Endothelial cell of umbilical vein (primary cell): ENCODE measurements around the gene C14orf132. TPM values are rescaled to one million over a fixed set of nuclear protein-coding genes. Genes with fewer than 3 reads are reported as not detected.

Experiments used
- BruUV-seq: library from RNA; stranded (reverse); fragments of 400-500 nt; replicated peaks from 2 replicates; lab custom pipeline; 2021; lab: Mats Ljungman, UMichigan
- CTCF ChIA-PET: fragments of 300-600, 350-600 bp; sonication (Branson Sonifier 250); formaldehyde crosslinking; loops from one replicate; lab custom pipeline; 2021; ENCODE audit warnings: antibody characterized with exemption, inconsistent platforms; lab: Charles Lee
- POLR2A ChIA-PET: fragments of 300-600, 350-600 bp; sonication (Branson Sonifier 250); formaldehyde crosslinking; loops from one replicate; lab custom pipeline; 2021; ENCODE audit warnings: antibody characterized with exemption, inconsistent platforms; lab: Charles Lee
- DNase-seq: peaks from one replicate; pipeline ENCODE4 v3.0.0-alpha.2; 2011; ENCODE audit warnings: low read depth, low spot score
- FAIRE-seq: peaks from 2 replicates; lab custom pipeline; 2011; peaks lifted over from hg19 to GRCh38; lab: Jason Lieb, UNC
- H2AFZ ChIP-seq: 2 replicates; pipeline ENCODE4 v1.6.0; 2012; ENCODE audit warnings: low read depth, low read length, control low read depth, inconsistent platforms
- H3K27ac ChIP-seq: 2 replicates; pipeline ENCODE4 v1.5.1; 2011; ENCODE audit warnings: low read depth, mild to moderate bottlenecking, control low read depth, low read length, moderate library complexity; ENCODE audit not compliant: insufficient read depth
- H3K27me3 ChIP-seq, 2 experiments: 2 replicates each; pipeline versions ENCODE4 v1.6.0 to v1.6.1; 2011; ENCODE audit warnings: low read length in 2 of 2, mixed read lengths in 1 of 2; ENCODE audit not compliant: control insufficient read depth in 2 of 2, insufficient read depth in 2 of 2
- H3K36me3 ChIP-seq, 2 experiments: 2 replicates in 1 of 2; 3 replicates in 1 of 2; pipeline ENCODE4 v1.5.1; 2011; ENCODE audit warnings: low read length in 2 of 2, mild to moderate bottlenecking in 1 of 2, moderate library complexity in 1 of 2; ENCODE audit not compliant: control insufficient read depth in 2 of 2, insufficient read depth in 2 of 2; ENCODE audit errors: extremely low read depth in 1 of 2
- H3K4me1 ChIP-seq: 3 replicates; pipeline ENCODE4 v1.5.1; 2011; ENCODE audit warnings: mild to moderate bottlenecking, low read length; ENCODE audit not compliant: control insufficient read depth, insufficient read depth; ENCODE audit errors: extremely low read depth
- H3K4me2 ChIP-seq: 2 replicates; pipeline ENCODE4 v1.6.1; 2011; ENCODE audit warnings: low read length, control low read depth, mixed read lengths; ENCODE audit not compliant: insufficient read depth
- H3K4me3 ChIP-seq, 3 experiments: fragments of 200-600 bp in 1 of 3; sonication (generic), shearing (Covaris generic) in 1 of 3; replicated peaks in 1 of 3; 2 replicates each; pipeline ENCODE4 v1.5.1; 2011 to 2016; ENCODE audit warnings: control low read depth in 3 of 3, low read length in 3 of 3, mild to moderate bottlenecking in 2 of 3, inconsistent platforms in 1 of 3, low read depth in 1 of 3, moderate library complexity in 1 of 3; ENCODE audit not compliant: insufficient read depth in 1 of 3
- H3K79me2 ChIP-seq: 2 replicates; pipeline ENCODE4 v1.6.0; 2012; ENCODE audit warnings: low read length, inconsistent platforms; ENCODE audit not compliant: control insufficient read depth, insufficient read depth
- H3K9ac ChIP-seq: replicated peaks from 2 replicates; pipeline ENCODE3; 2011; ENCODE audit warnings: low read length, control low read depth; ENCODE audit not compliant: insufficient read depth; ENCODE audit errors: extremely low read depth
- H3K9me1 ChIP-seq: replicated peaks from 3 replicates; pipeline ENCODE4 v1.6.0; 2011; ENCODE audit warnings: mild to moderate bottlenecking, low read length; ENCODE audit not compliant: control insufficient read depth, insufficient read depth; ENCODE audit errors: extremely low read depth
- H3K9me3 ChIP-seq: replicated peaks from 2 replicates; pipeline ENCODE4 v1.5.1; 2012; ENCODE audit warnings: low read length, inconsistent platforms; ENCODE audit not compliant: control insufficient read depth, insufficient read depth
- H4K20me1 ChIP-seq: replicated peaks from 2 replicates; pipeline ENCODE3; 2011; ENCODE audit warnings: mild to moderate bottlenecking, low read length; ENCODE audit not compliant: control insufficient read depth, insufficient read depth; ENCODE audit errors: extremely low read depth
- CTCF ChIP-seq, 2 donors: IDR thresholded peaks; 1 replicate in 1 of 2; 2 replicates in 1 of 2; pipeline ENCODE4 v1.5.1; 2011; ENCODE audit warnings: low read length in 2 of 2, mild to moderate bottlenecking in 2 of 2, moderate library complexity in 2 of 2, control low read depth in 1 of 2, inconsistent platforms in 1 of 2, low read depth in 1 of 2; ENCODE audit not compliant: insufficient read depth in 1 of 2; ENCODE audit errors: extremely low read depth in 1 of 2
- EZH2 ChIP-seq: IDR thresholded peaks from 2 replicates; pipeline ENCODE4 v1.6.1; 2012; ENCODE audit warnings: borderline replicate concordance, low read depth, mild to moderate bottlenecking, moderate library complexity, low read length, inconsistent platforms; ENCODE audit not compliant: severe bottlenecking
- FOS ChIP-seq: IDR thresholded peaks from 2 replicates; pipeline ENCODE4 v1.6.1; 2011; ENCODE audit warnings: mild to moderate bottlenecking, low read length, moderate library complexity, borderline replicate concordance; ENCODE audit not compliant: insufficient read depth
- JUN ChIP-seq: IDR thresholded peaks from 2 replicates; pipeline ENCODE4 v1.6.1; 2011; ENCODE audit warnings: borderline replicate concordance, low read depth; ENCODE audit not compliant: insufficient read length, insufficient read depth
- MYC ChIP-seq: IDR thresholded peaks from one replicate; pipeline ENCODE4 v1.6.1; 2011; ENCODE audit warnings: mild to moderate bottlenecking, low read depth, low read length
- POLR2AphosphoS5 ChIP-seq: IDR thresholded peaks from 2 replicates; pipeline ENCODE4 v1.6.1; 2012; ENCODE audit warnings: low read depth, mild to moderate bottlenecking, control low read depth, low read length, moderate library complexity; ENCODE audit not compliant: insufficient read depth
- dilution Hi-C: fragments of 300-500 bp; cut with MboI; formaldehyde crosslinking; loops from one replicate; pipeline ENCODE4 v1.15.0; 2019; ENCODE audit warnings: low sequenced_read_pairs; ENCODE audit not compliant: extremely low pct_ligation_motif_present
- intact Hi-C: fragments of 100-400 bp; cut with micrococcal nuclease; formaldehyde crosslinking; loops from one replicate; pipeline ENCODE4 v1.10.0; 2022
- polyA plus RNA-seq, 4 experiments: library from polyadenylated mRNA; depleted of rRNA in 3 of 4; stranded (reverse) in 3 of 4; unstranded in 1 of 4; fragments of >200 nt; gene quantifications; 2 replicates each; pipeline versions ENCODE4 v1.2.1 to v1.2.3, GENCODE V29; 2011 to 2012; ENCODE audit warnings: missing spikeins in 1 of 4
- total RNA-seq: library from RNA; stranded (reverse); gene quantifications from 2 replicates; pipeline ENCODE4 v1.2.3, GENCODE V29; 2021

The C14orf132 gene
- total and polyA plus RNA-seq, 2 donors (not counting 3 experiments of a cell fraction or from before 2014, with no cell fraction given), result 3.2 to 7.6 TPM

DNA sequence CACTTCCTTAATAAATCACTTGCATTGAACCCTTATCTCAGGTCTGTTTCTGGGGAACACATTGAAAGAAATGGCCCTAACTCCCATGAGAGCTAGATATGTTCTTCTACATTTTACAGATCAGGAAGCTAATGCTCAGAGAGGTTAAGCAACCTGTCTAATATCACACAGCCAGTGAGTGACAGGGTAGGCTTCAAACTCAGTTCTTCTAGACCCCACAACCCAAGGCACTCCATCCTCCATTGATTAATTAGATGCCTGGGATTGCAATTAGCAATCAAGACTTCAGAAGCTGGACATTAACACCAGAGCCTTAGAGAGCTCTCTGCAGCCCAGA lies 59.8 kb downstream of the C14orf132 start:
- ChIA-PET CTCF (interaction anchor here (0.9 to 1.8 kb wide), 4 partner anchors 100 to 325 kb away, joined by 3 to 8 read pairs (median 4); no protein-coding TSS in a partner anchor), POLR2A (no interaction called here)
- Histone ChIP-seq H3K79me2 (no peaks in the 10 kb centered on the region), H2AFZ (no peak overlapping the region), H3K4me1 (no peaks in the 10 kb centered on the region), H3K27me3 (no peaks in the 10 kb centered on the region), H3K4me2 (no peak overlapping the region), H3K27ac (no peak overlapping the region), H3K9me3 (no peaks in the 10 kb centered on the region), H3K9me1 (no peaks in the 10 kb centered on the region), H4K20me1 (no peaks in the 10 kb centered on the region), H3K36me3 (no peaks in the 10 kb centered on the region), H3K4me3 (no peak overlapping the region), H3K9ac (no peak overlapping the region)
- no peak for TF ChIP-seq MYC
- no peak for TF ChIP-seq JUN
- TF ChIP-seq POLR2AphosphoS5, result no peak
- DNase-seq, result no peak
- dilution Hi-C loops (no loop called here), intact Hi-C loops (loop anchor here (1.0 kb wide), 2 partner anchors 101 to 538 kb away; no protein-coding TSS in a partner anchor)
- BruUV-seq, result no TSS peak
- no peak for FAIRE-seq

DNA sequence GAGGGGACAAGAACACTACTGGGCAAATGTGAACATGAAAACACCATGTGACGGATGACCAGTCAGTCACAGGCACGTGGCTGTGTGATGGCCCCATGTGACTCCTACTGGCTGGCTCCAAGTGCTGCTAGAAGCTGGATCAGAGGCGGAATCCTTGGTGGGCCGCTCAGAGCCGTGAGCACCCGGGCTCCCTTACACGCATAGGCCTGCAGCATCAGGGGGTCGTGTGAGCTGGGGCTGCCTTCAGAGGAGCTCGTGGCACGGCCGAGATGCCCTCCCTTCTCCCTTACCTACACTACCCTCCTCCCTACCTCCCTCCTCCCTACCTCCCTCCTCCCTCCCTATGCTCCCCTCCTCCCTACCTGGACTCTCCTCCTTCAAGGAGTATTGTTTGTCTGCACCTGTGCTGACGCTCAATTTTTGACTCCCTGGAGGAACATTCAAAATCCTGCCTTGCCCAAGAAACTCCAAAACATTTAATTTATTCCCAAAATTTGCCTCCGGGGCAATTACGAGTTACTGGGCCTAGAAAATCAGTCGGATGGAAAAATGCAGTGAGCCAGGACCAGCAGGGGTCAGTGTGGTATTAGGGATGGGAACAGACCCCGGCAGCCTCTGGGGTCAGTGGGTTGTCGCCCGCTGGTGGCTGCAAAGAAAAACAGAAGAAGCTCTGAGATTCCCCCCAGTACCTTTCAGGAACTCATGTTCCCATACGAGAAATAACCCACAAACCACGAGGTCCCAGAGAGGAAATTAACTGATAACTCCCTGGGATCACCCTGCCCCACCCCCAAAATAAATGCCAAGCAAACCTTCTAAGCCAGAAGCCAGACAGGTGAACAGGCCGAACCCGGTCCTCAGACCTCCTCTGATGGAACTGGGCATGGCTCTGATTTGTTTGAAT lies 61.3 kb downstream of the C14orf132 start:
- Histone ChIP-seq H3K4me2 (no peak overlapping the region), H3K9me3 (no peaks in the 10 kb centered on the region), H3K27me3 (no peaks in the 10 kb centered on the region), H3K36me3 (no peaks in the 10 kb centered on the region), H3K9me1 (no peaks in the 10 kb centered on the region), H3K4me1 (no peaks in the 10 kb centered on the region), H3K27ac (no peak overlapping the region), H3K79me2 (no peaks in the 10 kb centered on the region), H3K4me3 (no peak overlapping the region), H3K9ac (no peak overlapping the region), H2AFZ (no peak overlapping the region), H4K20me1 (no peaks in the 10 kb centered on the region)
- no TSS peak for BruUV-seq
- FAIRE-seq, result peak; percentile 80
- ChIA-PET CTCF (interaction anchor here (0.6 to 2.8 kb wide), 11 partner anchors 37 to 641 kb away, joined by 3 to 42 read pairs (median 3); no protein-coding TSS in a partner anchor), POLR2A (no interaction called here)
- peak; percentile 64 for DNase-seq
- TF ChIP-seq EZH2 (no peak), JUN (no peak), FOS (no peak), MYC (no peak), CTCF (IDR thresholded peaks at IDR 0.05; ENCODE audit: extremely low read depth in 1 of 2, insufficient read depth in 1 of 2, low read depth in 1 of 2, low read length in 2 of 2) (peak; percentile 81 to 83), POLR2AphosphoS5 (no peak)
- intact Hi-C loops (loop anchor here (1.0 to 5.0 kb wide), 4 partner anchors 104 to 467 kb away; partner anchors contain the start of gene BDKRB2), dilution Hi-C loops (no loop called here)
